Hippocampal formation (tissue), 2 donors: Measurements from ENCODE around the gene OVOL1.

Source experiments
- DNase-seq, 2 donors: peaks; one replicate each; lab custom pipeline; 2025; lab: John Stamatoyannopoulos, UW

The OVOL1 gene

DNA sequence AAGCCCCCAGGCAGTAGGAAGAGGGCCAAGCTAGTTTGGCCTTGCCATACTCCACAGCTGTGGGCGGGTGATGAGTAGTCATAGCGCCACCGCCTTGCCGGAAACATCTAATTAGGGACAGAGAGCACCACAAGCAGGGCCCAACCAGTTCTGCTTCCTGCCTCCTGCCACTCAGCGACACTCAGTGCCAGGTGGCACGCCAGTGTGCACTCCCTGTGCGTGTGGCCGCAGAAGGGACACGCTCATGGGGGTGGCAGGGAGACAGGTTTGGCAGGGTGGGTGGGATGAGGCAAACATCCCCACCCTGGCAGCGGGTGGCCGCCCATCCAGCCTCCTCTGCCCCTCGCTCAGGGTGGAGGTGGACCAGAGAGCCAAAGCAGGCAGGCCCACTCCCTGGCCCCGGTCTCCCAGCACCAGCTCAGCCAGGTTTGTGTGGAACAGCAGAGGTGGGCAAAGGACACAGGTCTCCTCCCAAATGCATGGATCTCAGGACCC, 4.9 kb downstream of the OVOL1 start:
- no peak for DNase-seq

DNA sequence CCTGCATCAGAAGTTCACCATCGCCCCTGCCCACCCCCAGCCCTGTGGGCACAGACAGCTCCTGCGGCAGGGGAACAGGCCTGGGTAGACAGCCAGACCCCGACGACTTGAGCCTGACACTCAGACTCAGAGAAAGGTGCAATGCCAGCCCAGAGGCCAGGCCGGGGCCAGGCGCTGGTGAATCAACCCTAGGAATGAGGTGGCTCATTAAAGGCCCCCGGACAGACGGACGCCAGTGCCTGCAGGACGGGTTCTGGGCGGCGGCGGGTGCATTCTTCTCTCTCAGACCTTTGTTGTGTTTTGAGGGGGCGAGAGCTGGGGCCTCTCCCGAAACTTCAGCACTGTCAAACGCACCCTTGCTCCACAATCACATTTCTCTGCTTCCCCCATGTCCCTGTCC, 5.6 kb downstream of the OVOL1 start:
- no peak for DNase-seq

DNA sequence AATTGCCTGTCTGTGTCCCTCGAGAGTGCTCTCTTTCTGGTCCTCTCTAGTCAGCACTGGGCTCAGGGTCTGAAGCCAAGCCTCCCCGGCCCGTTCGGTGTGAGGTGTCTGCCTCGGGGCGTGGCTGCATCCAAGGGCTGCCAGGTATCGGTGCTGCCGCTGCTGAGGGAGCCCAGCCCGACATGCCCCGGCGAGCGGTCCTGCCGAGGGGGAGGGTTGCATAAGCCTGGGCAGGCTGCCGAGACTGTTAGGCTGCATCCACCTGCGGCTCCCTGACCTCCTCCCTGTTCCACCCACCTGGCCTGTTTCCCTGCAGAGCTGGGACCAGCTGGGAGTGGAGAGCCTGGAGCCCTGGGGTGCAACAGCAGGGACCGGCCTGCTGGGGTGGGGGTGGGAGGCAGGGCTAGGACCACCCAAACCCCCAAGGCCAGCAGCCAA, 6.3 kb downstream of the OVOL1 start:
- no peak for DNase-seq

DNA sequence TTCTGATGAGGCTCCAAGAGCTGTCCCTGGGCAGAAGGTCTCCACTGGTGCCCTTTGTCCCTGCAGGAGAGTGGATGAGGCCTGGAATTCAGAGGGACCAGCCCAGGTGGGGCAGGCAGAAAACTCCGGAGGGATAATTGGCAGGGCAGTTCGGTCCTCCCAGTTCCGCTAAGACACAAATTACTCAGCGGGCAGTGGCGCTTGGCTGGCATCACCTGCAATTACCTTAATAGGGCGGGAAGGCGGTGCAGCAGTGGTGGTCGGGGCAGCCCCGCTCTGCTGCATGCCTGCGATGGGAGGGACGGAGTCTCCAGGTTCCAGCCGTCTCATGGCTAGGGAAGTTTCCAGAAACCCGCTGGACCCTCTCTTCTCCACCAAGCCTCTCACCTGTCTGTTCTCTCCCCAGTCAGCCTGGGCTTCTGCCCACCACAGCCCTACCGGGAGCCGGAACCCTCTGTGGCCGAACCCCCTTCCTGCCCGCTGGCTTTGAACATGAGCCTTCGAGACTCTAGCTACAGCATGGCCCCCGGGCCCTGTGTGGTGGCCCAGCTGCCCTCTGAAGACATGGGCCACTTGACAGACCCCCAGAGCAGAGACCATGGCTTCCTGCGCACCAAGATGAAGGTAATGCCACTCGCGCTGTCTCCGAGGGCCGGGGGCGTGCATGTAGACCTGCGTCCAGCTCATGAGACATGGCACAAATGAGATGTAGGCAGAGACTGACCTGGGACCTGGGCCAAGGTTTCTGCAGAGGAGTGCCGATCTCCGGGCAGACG, 7.0 kb downstream of the OVOL1 start:
- no peak for DNase-seq

DNA sequence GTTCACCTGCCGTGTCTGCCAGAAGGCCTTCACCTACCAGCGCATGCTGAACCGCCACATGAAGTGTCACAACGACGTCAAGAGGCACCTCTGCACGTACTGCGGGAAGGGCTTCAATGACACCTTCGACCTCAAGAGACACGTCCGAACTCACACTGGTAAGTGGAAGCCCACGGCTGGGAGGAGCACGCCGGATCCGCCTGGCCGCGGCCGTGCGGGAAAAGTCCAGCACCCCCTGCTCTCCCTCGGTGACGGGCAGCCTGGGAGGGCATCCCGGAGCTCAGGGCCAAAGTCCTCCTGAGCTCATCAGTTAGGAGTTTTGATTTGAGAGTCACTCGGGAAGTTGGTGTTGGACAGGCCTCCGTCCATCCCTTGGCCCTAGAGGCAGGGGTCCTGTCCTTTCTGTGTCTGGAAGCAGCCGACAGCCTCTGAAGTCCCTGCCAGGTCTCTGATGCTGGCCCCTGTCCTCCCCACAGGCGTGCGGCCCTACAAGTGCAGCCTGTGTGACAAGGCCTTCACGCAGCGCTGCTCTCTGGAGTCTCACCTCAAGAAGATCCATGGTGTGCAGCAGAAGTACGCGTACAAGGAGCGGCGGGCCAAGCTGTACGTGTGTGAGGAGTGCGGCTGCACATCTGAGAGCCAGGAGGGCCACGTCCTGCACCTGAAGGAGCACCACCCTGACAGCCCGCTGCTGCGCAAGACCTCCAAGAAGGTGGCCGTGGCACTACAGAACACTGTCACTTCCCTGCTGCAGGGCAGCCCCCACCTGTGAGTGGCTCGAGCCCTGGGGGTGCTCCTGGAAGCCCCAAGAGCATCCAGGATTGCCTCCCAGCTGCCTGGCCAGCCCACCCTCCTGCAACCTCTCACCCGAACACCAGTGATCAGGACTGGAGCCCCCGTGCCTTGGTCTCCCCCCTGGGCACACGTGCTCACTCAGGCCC, 8.0 kb downstream of the OVOL1 start:
- no peak for DNase-seq

DNA sequence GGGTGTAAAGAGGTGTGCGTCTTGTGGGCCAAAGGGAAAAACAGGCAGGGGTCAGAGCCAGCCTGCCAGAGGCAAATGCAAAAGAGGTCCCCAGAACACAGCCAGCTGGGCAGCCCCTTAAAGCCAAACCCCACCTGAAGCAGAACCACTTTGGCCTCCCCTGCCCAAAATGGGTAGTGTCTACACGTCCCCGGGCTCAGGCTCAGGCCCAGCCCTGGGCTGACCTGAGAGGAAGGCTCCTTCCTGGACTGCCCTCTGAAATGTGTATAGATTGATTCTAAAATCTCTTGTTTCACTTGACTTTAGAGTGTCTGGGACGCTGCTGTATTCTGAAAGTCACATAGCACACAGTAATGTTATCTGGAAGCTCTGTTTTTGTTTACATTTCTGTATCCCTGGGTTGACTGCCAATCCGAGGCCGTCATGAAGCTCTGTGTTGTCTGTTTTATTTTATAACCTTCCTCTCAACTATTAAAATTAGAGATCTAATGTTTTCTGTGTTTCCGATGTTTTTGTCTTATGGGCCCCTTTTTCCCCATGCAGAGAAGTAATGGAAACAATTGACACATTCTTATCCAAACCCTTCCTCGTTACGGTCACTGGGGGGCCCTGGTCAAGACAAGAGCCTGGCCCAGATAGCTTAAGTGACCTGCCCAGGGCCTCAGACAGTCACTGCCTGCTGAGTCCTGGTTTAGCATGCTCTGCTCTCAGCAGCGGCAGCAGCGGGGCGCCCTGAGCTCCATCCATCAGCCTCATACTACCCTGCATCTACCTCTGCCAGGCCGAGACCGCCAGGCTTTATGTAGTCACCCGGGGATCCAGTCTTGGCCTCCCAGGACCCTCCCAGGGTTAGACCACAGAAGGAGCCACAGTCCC, 10.1 kb downstream of the OVOL1 start:
- no peak for DNase-seq

DNA sequence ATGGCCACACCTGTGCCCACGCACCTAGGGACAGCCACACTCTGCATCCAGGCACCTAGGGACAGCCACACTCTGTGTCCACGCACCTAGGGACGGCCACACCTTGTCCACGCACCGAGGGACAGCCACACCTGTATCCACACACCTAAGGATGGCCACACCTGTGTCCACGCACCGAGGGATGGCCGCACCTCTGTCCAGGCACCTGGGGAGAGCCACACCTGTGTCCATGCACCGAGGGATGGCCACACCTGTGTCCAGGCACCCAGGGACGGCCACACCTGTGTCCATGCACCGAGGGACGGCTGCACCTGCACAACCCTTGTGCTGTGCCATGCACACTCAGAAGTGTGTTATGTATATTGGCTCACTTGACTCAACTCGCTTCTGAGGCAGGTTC, 10.8 kb downstream of the OVOL1 start:
- no peak for DNase-seq

DNA sequence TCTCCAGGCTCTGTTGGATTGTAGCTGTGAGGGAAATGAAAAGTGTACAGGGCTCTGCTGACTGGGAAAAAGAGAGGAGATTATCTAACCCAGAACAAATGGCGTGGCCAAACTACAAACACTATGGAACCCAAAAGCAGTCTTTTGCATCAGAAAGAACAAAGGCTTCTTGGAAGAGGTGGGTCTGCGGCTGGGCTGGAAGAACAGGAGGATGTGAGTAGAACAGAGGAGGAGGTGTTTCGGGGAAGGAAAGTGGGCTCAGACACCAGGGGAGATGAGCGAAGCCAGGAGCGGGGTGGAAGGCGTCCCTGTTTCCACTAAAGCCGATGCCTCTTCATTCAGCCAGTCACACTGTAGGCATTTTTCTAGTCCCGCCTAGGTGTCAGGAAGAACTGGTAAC, 12.0 kb downstream of the OVOL1 start:
- DNase-seq, result no peak

DNA sequence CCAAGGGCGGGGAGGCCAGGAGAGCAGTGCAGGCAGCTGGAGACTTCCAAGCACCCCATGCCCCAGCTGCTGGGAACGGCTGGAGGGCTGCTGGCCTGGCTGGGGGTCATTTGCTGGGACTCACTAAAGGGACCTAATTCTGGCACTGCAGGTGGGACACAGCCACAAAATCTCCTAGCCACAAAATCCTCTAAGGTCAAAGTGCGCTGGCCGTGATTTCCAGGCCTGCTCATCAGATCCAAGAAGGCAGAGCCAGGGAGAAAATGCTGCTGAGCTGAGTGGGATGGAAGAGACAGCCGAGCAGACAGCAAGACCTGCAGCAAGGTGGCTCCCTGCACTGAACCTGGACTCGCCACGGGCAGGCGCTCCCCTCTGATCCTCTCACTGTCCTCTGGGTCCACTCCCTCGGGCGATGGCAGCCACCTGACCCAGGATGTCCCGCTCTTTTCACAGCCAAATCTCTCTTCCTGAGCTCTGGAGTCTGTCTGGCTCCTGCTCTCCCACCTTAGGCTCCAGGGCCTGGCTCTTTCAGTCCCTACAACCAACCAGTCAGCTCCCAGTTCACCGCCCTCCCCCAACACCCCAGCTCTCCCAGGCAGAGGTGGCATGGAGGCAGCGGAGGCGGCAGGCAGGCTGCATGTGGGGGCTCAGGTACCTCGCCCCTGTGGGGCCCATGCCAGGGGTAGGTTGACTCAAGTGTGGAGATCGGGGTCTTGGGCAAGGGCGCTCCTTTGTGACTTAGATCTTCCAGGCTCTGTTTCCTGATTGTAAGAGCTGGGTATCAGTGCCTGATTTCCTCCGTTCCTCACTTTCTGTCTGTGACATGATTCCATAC, 14.5 kb downstream of the OVOL1 start:
- DNase-seq, result no peak

DNA sequence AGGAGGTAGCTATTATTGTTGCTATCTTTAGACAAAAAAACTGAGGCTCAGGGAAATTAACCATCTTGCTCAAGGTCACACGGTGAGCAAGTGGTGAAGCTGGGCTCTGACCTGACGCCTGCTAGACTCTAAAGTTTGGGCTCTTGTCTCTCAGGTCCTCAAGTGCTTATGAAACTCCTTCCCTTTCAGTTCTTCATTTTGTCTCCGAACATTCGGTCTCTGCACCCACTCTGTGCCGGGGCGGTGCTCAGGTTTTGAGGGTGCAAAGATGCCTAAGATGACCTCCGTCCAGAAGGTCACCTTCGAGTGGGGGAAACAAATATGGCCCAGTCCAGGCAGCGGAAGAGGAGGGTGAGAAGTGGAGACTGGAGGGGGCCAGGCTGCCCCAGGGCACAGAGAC, 16.0 kb downstream of the OVOL1 start:
- DNase-seq, result no peak

DNA sequence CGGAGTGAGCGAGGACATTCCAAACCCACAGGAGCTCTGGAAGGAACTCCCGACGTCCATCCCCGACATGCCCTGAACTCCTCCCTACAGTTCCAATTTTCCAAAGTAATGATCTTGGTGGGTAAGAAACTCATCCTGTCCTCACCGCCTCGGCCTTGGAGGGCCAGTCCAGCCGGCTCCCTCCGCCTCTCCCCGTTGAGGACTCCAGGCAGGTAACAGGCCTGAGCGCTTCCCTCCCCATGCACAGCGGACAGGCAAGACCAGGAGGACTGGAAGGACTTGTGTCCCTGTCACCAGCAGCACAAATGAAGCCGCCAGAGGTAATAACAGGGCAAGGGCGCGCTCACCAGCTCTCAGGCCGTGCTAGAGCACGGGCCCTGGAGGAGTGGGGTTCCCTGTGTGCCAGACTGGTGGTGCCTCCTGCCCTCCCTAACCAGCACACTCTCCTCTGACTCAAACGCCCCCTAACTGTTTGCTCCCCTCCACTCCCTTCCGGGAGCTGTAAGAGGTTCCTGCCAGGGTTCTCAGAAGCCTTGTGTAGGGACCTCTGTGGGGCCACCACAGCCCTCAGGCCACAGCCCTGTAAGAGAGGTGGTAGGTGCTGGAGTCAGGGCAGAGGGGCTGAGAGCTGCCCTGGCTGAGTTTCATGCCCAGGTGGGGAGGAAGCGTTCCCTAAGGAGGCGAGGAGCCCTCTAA, 17.1 kb downstream of the OVOL1 start:
- no peak for DNase-seq

DNA sequence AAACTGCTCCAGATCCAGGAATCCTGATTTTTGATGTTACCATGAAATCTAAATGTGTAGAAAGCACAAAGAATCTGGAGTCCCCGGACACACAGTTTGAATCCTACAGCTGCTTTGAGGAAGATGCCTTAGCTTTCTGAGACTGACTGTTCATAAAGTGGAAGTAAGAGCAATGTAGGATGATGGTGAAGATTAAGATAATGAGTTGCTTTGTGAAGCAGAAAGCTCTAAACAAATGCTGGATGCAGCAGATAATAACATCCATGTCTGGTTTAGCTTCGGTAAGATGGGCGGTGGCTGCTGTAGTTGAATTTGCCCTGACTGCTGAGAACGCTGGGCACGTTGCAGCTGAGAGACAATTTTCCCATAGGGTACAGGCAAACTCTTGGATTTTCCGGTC, 20.1 kb downstream of the OVOL1 start:
- no peak for DNase-seq

DNA sequence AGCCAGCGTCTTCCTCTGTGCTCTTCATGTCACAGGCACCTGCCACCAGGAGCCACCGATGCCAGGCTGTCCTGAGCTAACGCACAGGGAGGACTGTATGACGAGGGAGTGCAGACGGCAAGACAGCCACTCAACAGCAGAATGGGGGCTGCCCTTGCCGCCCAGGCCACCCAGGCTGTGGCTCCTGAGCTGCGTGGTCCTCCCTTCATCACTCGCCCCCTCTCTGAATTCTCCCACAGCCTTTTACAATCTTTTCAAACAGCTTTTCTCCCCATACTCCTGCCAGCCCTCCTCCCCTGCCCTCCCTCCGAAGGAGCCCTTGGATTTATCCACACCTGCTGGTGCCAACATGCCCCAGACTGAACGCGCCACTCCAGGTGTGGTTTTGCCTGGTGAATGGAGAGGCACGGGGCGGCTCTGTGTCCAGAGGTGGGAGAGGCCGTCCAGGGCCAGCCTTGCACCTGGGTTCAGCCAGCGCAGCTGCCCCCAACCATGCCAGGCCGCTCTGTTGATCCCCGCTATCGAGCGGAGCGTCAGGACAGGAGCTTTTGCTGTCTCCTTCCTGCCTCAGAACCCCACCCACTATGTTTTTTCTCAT, 22.0 kb downstream of the OVOL1 start:
- no peak for DNase-seq

DNA sequence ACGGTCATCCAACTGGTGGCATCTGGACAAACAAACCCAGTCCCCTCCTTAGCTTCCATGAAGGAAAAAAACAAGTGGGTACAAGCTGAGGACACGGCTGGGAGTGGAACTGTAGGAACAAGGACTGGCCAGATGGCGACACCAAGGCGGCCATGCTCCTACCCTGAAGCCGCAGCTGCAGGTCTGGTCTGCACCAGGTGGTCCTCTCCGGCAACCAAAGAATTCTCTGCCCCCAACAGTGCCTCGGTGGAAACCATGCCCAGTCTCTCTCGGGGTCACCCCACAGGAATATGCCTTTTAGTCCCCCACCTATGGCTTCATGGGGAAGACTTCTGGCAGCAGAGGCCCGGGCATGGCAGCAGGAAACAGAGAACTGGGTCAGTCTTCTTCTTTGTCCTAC, 22.6 kb downstream of the OVOL1 start:
- DNase-seq, result no peak

DNA sequence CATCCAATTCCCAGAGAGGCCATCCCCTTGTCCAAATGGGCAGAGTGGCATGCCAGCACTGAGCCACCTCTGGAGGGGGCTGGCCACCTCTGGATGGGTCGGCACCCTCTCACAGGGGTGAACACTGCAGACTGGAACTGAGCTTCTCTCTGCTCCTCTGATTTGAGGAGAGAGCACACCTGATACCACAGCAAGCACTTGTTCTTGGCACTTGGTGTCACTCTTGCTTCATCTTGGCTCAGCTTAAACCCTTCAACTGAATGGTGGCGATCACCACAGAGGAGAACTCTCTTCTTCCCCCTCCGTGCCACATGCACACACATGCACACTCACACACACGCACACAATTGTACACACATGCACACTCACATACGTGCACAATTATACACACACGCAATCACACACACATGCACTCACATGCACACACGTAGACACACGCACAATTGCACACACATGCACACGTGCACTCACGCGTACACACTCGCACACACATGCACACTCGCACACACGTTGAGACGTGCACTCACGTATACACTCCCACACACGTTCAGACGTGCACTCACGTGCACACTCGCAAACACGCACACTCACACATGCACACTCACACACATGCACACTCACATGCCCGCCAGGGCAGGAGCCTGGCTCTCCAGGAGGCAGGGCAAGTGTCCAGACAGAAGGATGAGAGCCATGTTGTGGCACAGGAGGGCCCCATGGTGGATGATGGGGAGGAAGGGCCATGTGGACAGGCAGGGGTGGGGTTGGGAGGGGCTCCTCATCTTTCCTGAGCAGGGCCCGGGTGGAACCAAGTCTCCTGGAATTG, 23.4 kb downstream of the OVOL1 start:
- no peak for DNase-seq

DNA sequence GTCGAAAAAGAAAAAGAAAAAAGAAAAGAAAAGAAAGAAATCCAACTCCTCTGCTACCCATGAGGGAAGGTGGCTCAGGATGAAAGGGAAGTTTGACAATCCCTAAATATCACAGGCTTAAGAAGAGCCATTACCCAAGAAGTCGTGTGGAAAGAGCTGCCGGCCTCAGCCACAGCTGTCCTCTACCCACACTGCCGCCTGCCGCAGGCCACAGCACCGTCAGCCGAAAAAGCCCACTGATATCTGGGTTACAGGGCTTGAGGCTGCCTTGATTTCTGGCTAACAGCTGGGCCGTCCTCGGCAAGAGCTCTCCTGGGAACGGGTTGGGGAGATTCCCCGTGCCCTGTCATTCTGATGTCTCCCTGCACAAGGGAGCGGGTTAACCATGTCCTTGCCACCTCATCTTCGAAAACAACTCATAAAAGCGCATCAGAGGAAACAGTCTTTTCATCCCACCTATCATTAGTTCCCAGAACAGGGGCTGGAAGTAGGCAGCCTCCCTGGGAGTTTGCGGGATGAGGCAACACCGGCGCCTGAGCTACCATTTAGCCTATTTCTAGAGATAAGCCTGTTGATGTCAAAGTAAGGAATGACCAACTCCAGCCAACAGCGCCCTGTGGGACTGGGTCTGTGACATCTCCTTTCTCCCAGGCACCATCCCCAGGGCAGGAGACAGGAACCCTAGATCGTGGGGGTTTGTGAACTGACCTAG, 25.1 kb downstream of the OVOL1 start:
- no peak for DNase-seq

DNA sequence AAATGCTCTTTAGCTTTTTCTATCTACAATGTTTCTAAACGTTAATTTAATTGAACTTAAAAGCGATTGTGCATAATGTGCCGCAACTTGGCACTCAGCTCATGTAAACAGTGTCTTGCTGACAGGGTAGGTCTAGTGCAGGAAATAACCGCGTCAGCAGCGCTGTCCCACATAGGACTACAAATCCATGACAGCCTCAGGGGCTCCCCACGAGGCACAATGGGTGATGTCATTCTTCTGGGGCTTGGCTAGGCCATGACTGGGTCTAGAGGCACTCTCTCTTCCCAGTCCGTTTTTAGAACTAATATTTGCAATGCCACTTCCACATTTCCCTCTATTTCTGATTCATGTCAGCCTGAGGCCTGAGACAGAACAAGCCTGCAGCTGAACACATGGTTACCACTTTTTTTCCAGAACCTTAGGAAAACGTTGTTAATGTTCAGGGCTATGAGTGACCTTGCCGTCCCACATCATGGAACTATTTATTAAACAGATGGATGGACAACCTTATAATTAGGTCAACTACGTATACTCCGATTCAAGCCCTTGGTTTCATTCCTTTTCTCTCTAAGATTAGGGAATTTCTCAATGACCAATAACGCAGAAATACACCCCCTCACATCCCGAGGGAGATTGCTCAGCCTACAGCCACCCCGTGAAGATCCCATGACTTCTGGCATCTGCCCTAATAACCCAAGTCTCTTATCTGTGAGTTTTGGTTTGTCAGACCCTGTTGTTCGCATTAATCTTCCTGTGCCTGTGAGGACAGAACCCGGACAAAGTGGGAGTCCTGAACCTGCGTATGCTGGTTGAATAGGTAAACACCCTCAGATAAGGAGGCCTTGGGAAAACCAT, 27.5 kb downstream of the OVOL1 start:
- DNase-seq, result no peak
